ENCODE measurements around the gene OR9A2. TPM values are rescaled to one million over a fixed set of nuclear protein-coding genes. Genes with fewer than 3 reads are reported as not detected.
"Not testable (repeated sequence)": the region's sequence is repeated elsewhere in the genome, so short reads cannot be mapped to it uniquely, and the experiment has no call there.

Gene OR9A2
- total RNA-seq, 1 donor from 2014 or later: not detected

DNA sequence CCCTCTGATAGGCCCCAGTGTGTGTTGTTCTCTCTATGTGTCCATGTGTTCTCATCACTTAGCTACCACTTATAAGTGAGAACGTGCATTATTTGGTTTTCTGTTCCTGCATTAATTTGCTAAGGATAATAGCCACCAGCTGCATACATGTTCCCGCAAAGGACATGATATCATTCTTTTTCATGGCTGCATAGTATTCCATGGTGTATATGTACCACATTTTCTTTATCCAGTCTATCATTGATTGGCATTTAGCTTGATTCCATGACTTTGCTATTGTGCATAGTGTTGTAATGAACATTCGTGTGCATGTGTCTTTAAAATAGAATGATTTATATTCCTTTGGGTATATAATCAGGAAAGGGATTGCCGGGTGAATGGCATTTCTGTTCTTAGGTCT lies 48.5 kb downstream of the OR9A2 start:
- H3K27ac Mint-ChIP-seq; H3K9me3 Mint-ChIP-seq; DNase-seq; H3K36me3 Mint-ChIP-seq (ENCODE audit: low read depth); H3K4me3 Mint-ChIP-seq; H3K4me1 Mint-ChIP-seq; intact Hi-C loops (cut with micrococcal nuclease): not testable (repeated sequence)
- H3K27me3 Mint-ChIP-seq: peaks cover 32% of the 10 kb centered on the region

Other genes starting within 250 kb of the OR9A2 start
- gene EPHB6, start 172.1 kb downstream of the OR9A2 start, total RNA-seq: 5.9 and 7.3 TPM in 2 replicates
- not detected in 2 replicates for gene TRPV6, start 141.4 kb downstream of the OR9A2 start, total RNA-seq
- gene TRPV5, start 93.4 kb downstream of the OR9A2 start, total RNA-seq: not detected in 2 replicates
- not detected in 2 replicates for gene LLCFC1, start 87.6 kb downstream of the OR9A2 start, total RNA-seq
- gene KEL, start 64.8 kb downstream of the OR9A2 start, total RNA-seq: 0.12 and 0.37 TPM in 2 replicates
- not detected in 2 replicates for gene OR6V1, start 25.2 kb upstream of the OR9A2 start, total RNA-seq
- not detected in 2 replicates for gene PIP, start 104.9 kb upstream of the OR9A2 start, total RNA-seq
- gene TAS2R39, start 156.3 kb upstream of the OR9A2 start, total RNA-seq: not detected in 2 replicates
- gene TAS2R40, start 194.9 kb upstream of the OR9A2 start, total RNA-seq: not detected in 2 replicates
- 138 and 142 TPM in 2 replicates for gene GSTK1, start 236.3 kb upstream of the OR9A2 start, total RNA-seq